OCI-LY7 (cell line): ENCODE results near the gene SGMS1.

Source experiments
- EZH2phosphoT487 ChIP-seq: fragments of 200-600 bp; sonication (generic); IDR thresholded peaks from 2 replicates; pipeline ENCODE4 v1.6.1; 2018; ENCODE audit warnings: low read depth, borderline replicate concordance, mild to moderate bottlenecking, mixed run types, antibody characterized with exemption, low read length, moderate library complexity, mixed read lengths
- TF ChIP-seq, protein P1 (sequence below): fragments of 200-600 bp; sonication (generic); conservative IDR thresholded peaks from 2 replicates; pipeline ENCODE4 v1.5.1; 2014; ENCODE audit warnings: mild to moderate bottlenecking, antibody characterized with exemption, low read length, moderate library complexity, mixed read lengths

DNA sequence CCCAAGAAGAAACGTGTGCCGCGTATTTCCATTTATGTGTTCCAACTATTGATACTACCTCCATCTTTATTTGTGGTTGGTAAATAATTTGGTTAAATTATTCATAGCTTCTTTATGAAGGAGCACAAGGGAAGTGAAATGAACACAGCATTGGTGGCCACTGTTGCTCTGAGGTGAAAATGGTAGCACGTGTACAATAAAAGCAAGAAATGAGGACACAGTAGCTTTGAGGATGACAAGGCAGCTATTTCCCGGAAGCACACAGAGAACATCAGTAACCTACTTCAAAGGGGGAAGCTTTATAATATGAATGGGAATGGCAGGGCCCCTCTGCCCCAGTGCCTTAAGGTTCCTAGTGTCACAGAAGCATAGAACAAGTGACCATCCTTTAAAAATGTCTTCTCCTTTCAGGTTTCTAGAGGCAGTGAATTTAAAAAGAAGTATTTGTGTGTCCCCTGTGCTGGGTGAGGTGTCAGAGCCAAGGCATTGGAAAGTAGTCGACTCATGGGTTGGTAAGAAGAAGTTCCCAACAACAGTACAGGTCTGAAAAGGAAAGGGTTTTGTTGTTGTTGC lies 78.8 kb downstream of the SGMS1 start:
- TF ChIP-seq, protein P1, sequence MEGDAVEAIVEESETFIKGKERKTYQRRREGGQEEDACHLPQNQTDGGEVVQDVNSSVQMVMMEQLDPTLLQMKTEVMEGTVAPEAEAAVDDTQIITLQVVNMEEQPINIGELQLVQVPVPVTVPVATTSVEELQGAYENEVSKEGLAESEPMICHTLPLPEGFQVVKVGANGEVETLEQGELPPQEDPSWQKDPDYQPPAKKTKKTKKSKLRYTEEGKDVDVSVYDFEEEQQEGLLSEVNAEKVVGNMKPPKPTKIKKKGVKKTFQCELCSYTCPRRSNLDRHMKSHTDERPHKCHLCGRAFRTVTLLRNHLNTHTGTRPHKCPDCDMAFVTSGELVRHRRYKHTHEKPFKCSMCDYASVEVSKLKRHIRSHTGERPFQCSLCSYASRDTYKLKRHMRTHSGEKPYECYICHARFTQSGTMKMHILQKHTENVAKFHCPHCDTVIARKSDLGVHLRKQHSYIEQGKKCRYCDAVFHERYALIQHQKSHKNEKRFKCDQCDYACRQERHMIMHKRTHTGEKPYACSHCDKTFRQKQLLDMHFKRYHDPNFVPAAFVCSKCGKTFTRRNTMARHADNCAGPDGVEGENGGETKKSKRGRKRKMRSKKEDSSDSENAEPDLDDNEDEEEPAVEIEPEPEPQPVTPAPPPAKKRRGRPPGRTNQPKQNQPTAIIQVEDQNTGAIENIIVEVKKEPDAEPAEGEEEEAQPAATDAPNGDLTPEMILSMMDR = no peak
- TF ChIP-seq EZH2phosphoT487 = no peak
